H54 (cell line): ENCODE data around the gene SDF2L1.

Source experiments
- DNase-seq: peaks from one replicate; pipeline ENCODE4 v3.0.0; 2011; ENCODE audit warnings: low spot score, mixed read lengths; ENCODE audit not compliant: insufficient read length
- FAIRE-seq: peaks from 3 replicates; lab custom pipeline; 2011; peaks lifted over from hg19 to GRCh38; lab: Jason Lieb, UNC
- POLR2A ChIP-seq: IDR thresholded peaks from 2 replicates; pipeline ENCODE4 v1.6.1; 2011; ENCODE audit warnings: low read depth, mild to moderate bottlenecking, low read length

Gene SDF2L1

GRCh38 chr22:21652547-21653545 lies 10.7 kb downstream of the SDF2L1 start:
- TF ChIP-seq POLR2A, result no peak
- DNase-seq, result no peak

GRCh38 chr22:21657020-21657359 lies 14.9 kb downstream of the SDF2L1 start:
- no peak for TF ChIP-seq POLR2A
- no peak for DNase-seq
- FAIRE-seq, result no peak

More at GRCh38 chr22:21652547-21653545, 10.7 kb downstream of the SDF2L1 start:
- FAIRE-seq, result no peak

GRCh38 chr22:21657360-21658032 lies 15.4 kb downstream of the SDF2L1 start:
- FAIRE-seq, result no peak
- no peak for DNase-seq
- TF ChIP-seq POLR2A, result no peak

GRCh38 chr22:21659864-21660525 lies 17.9 kb downstream of the SDF2L1 start:
- no peak for TF ChIP-seq POLR2A
- no peak for DNase-seq
- no peak for FAIRE-seq

- no peak for FAIRE-seq
- no peak for TF ChIP-seq POLR2A
- DNase-seq, result no peak
Observed at GRCh38 chr22:21660904-21661303, 18.8 kb downstream of the SDF2L1 start.

GRCh38 chr22:21661991-21662390 lies 19.9 kb downstream of the SDF2L1 start:
- no peak for FAIRE-seq
- no peak for TF ChIP-seq POLR2A
- DNase-seq, result no peak

GRCh38 chr22:21663738-21664137 lies 21.6 kb downstream of the SDF2L1 start:
- no peak for TF ChIP-seq POLR2A
- FAIRE-seq (no peak), DNase-seq (no peak)

GRCh38 chr22:21665047-21665851 lies 23.1 kb downstream of the SDF2L1 start:
- no peak for TF ChIP-seq POLR2A
- FAIRE-seq (no peak), DNase-seq (no peak)

- no peak for TF ChIP-seq POLR2A
- no peak for DNase-seq
- FAIRE-seq, result no peak
Observed at GRCh38 chr22:21666786-21667185, 24.7 kb downstream of the SDF2L1 start.

GRCh38 chr22:21669026-21669425 lies 26.9 kb downstream of the SDF2L1 start:
- FAIRE-seq (no peak), DNase-seq (no peak)
- no peak for TF ChIP-seq POLR2A

GRCh38 chr22:21672107-21672629 lies 30.1 kb downstream of the SDF2L1 start:
- no peak for TF ChIP-seq POLR2A
- DNase-seq, result no peak
- FAIRE-seq, result no peak

GRCh38 chr22:21673534-21674321 lies 31.6 kb downstream of the SDF2L1 start:
- FAIRE-seq (no peak), DNase-seq (no peak)
- no peak for TF ChIP-seq POLR2A
